SHP77 treated with DMSO at 0.1 percent for 48 hours (cell line): ENCODE measurements around the gene COBLL1.

Experiments
- DNase-seq: peaks from one replicate; lab custom pipeline; 2025; lab: John Stamatoyannopoulos, UW

COBLL1 gene

GRCh38 chr2:164755952-164756351 lies 85.7 kb downstream of the COBLL1 start:
- no peak for DNase-seq

GRCh38 chr2:164754157-164755093 lies 87.2 kb downstream of the COBLL1 start:
- DNase-seq = no peak

GRCh38 chr2:164752956-164753355 lies 88.7 kb downstream of the COBLL1 start:
- DNase-seq = no peak

GRCh38 chr2:164747783-164748433 lies 93.7 kb downstream of the COBLL1 start:
- DNase-seq = no peak

GRCh38 chr2:164747140-164747539 lies 94.5 kb downstream of the COBLL1 start:
- DNase-seq = no peak

- no peak for DNase-seq
Observed at GRCh38 chr2:164746713-164747112, 94.9 kb downstream of the COBLL1 start.

- no peak for DNase-seq
Observed at GRCh38 chr2:164745012-164745797, 96.4 kb downstream of the COBLL1 start.

- DNase-seq = no peak
Observed at GRCh38 chr2:164742738-164743317, 98.8 kb downstream of the COBLL1 start.

GRCh38 chr2:164739966-164740365 lies 101.7 kb downstream of the COBLL1 start:
- DNase-seq = no peak

- DNase-seq = no peak
Observed at GRCh38 chr2:164737612-164738081, 104.0 kb downstream of the COBLL1 start.

GRCh38 chr2:164735309-164735919 lies 106.2 kb downstream of the COBLL1 start:
- no peak for DNase-seq

GRCh38 chr2:164734196-164734595 lies 107.4 kb downstream of the COBLL1 start:
- DNase-seq = no peak

- no peak for DNase-seq
Observed at GRCh38 chr2:164725542-164725941, 116.1 kb downstream of the COBLL1 start.

GRCh38 chr2:164722616-164723338 lies 118.8 kb downstream of the COBLL1 start:
- no peak for DNase-seq

GRCh38 chr2:164721430-164721829 lies 120.2 kb downstream of the COBLL1 start:
- DNase-seq = no peak

GRCh38 chr2:164719996-164720941 lies 121.4 kb downstream of the COBLL1 start:
- no peak for DNase-seq

- no peak for DNase-seq
Observed at GRCh38 chr2:164717000-164717803, 124.4 kb downstream of the COBLL1 start.

GRCh38 chr2:164714471-164714870 lies 127.2 kb downstream of the COBLL1 start:
- DNase-seq = no peak

- no peak for DNase-seq
Observed at GRCh38 chr2:164711766-164712138, 129.9 kb downstream of the COBLL1 start.
